ENCODE results near the gene AIRE.

DNA sequence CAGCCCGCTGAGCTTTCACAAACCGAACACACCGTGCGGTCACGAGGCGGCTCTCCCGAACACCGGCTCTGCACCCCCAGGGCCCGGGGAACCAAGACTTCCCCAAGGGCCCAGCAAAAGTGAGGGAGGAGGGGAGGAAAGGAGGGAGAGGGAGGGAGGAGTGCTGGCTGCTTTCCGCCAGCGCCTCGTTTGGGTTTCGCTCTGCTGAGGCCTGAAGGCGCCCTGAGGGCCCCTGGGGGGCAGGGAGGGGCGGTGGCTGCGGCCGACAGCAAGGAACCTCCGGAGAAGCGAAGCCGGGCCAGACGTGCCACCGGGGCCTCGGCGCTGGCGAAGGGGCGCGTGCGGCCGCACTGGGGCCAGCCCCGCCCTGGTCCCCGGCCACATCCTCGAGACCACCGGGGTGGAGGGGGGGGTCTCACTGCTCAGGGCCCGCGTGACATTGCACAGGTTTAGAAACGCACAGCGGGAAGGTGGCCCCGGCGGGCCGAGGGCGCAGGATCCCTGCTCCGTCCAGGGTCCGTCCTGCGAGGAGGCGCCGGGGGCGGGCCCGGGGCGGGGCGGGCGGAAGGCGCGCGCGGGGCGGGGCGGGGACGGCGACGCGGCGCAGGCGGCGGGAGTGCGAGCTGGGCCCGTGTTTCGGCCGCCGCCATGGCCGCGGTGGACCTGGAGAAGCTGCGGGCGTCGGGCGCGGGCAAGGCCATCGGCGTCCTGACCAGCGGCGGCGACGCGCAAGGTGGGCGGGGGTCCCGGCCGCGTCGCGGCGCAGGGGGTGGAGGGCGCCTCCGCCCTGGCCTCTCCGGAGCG lies 14.0 kb downstream of the AIRE start, which contains the start of gene PFKL:
- TF ChIP-seq POLR2A (IDR thresholded peaks at IDR 0.05) (peak; percentile 41), CTCF (IDR thresholded peaks at IDR 0.05) (no peak)
